ENCODE measurements around the gene CADM1. TPM values are rescaled to one million over a fixed set of nuclear protein-coding genes. Genes with fewer than 3 reads are reported as not detected.

The CADM1 gene
- total and polyA plus RNA-seq, 9 of the 15 experiments (the other 6 are each of a cell fraction or from before 2014, with no cell fraction given) = 0.42 TPM; not detected in 8

- no TSS peak for BruUV-seq (replicated peaks)
- 0% methylated on average over 4 of the region's 4 CpGs for WGBS (ENCODE audit: insufficient coverage, low coverage, missing lambda C conversion rate)
- TF ChIP-seq ZNF583 (CRISPR knock-in tag; IDR thresholded peaks at IDR 0.05) = no peak
- no peak for TF ChIP-seq BCLAF1 (IDR thresholded peaks at IDR 0.05; ENCODE audit: borderline replicate concordance in 1 of 2, control insufficient read depth in 1 of 2, low read depth in 2 of 2, low read length in 1 of 2)
- TF ChIP-seq CCAR2 (IDR thresholded peaks at IDR 0.05; ENCODE audit: low read depth, low read length) = no peak
- no peak for TF ChIP-seq MAZ (CRISPR knock-in tag; conservative IDR thresholded peaks at IDR 0.05 in 1 of 2, IDR thresholded peaks at IDR 0.05 in 1 of 2)
- TF ChIP-seq ZBTB5 (IDR thresholded peaks at IDR 0.05) = no peak
- no peak for TF ChIP-seq YY1 (IDR thresholded peaks at IDR 0.05; ENCODE audit: borderline replicate concordance in 1 of 3, control insufficient read depth in 1 of 3, extremely low read depth in 1 of 3, insufficient read depth in 3 of 3, insufficient read length in 1 of 3, insufficient replicate concordance in 2 of 3, low read depth in 1 of 3, low read length in 2 of 3)
- no peak for TF ChIP-seq DNMT1 (IDR thresholded peaks at IDR 0.05)
- TF ChIP-seq NR1H2 (CRISPR knock-in tag; IDR thresholded peaks at IDR 0.05) = no peak
- TF ChIP-seq MECOM (CRISPR knock-in tag; IDR thresholded peaks at IDR 0.05) = no peak
- no peak for TF ChIP-seq ASH1L (IDR thresholded peaks at IDR 0.05; ENCODE audit: borderline replicate concordance, low read depth, partially characterized antibody)
- no peak for TF ChIP-seq GATAD2A (IDR thresholded peaks at IDR 0.05)
- no peak for TF ChIP-seq ZSCAN29 (IDR thresholded peaks at IDR 0.05)
- TF ChIP-seq DEAF1 (CRISPR knock-in tag; IDR thresholded peaks at IDR 0.05) = no peak
- TF ChIP-seq ZNF133 (CRISPR knock-in tag; IDR thresholded peaks at IDR 0.05) = no peak
- TF ChIP-seq ATF2 (CRISPR knock-in tag; IDR thresholded peaks at IDR 0.05) = no peak
These were observed 53.7 kb downstream of the CADM1 start for GRCh38 chr11:115450519-115450918.

More at GRCh38 chr11:115450519-115450918, 53.7 kb downstream of the CADM1 start:
- Histone ChIP-seq H3K79me2 (ENCODE audit: control insufficient read depth, insufficient read depth, low read length) (no peaks in the 10 kb centered on the region), H2AFZ (ENCODE audit: low read depth, low read length) (no peak overlapping the region), H4K20me1 (replicated peaks; ENCODE audit: control insufficient read depth, insufficient read depth, low read length) (no peaks in the 10 kb centered on the region), H3K4me3 (no peak overlapping the region), H3K9me3 (replicated peaks; ENCODE audit: control insufficient read depth, insufficient read depth, low read depth, low read length) (no peaks in the 10 kb centered on the region), H3K9me1 (ENCODE audit: control insufficient read depth, insufficient read depth, low read length) (no peaks in the 10 kb centered on the region), H3K4me1 (replicated peaks in 1 of 2; ENCODE audit: control insufficient read depth in 2 of 2, insufficient read depth in 2 of 2, low read length in 2 of 2) (no peaks in the 10 kb centered on the region), H3K27me3 (ENCODE audit: control insufficient read depth in 2 of 2, insufficient read depth in 2 of 2, low read length in 2 of 2) (no peaks in the 10 kb centered on the region; a peak in 1 of 5 replicates), H3K36me3 (ENCODE audit: control insufficient read depth, insufficient read depth, low read length) (no peaks in the 10 kb centered on the region), H3K9ac (ENCODE audit: insufficient read depth in 1 of 2, low read depth in 2 of 2, low read length in 2 of 2) (no peak overlapping the region), H3K4me2 (ENCODE audit: insufficient read depth, low read length) (no peak overlapping the region), H3K27ac (ENCODE audit: extremely low read depth, low read depth, low read length) (no peak overlapping the region)
- intact Hi-C loops (cut with micrococcal nuclease) (no loop called here), in situ Hi-C loops (cut with MboI) (no loop called here)
- FAIRE-seq = no peak
- no peak for DNase-seq (ENCODE audit: extremely low read depth in 1 of 4, low spot score in 3 of 4)
- ChIA-PET CTCF (ENCODE audit: low intra/inter-chr PET ratio) (no interaction called here), POLR2A (no interaction called here)
- no peak for ATAC-seq

All from K562 (cell line).